GM19239 (cell line): Measurements from ENCODE around the gene LRRC3.

Experiments used
- DNase-seq: peaks from one replicate; pipeline ENCODE4 v3.0.0; 2011; ENCODE audit warnings: low spot score; ENCODE audit not compliant: insufficient read length
- FAIRE-seq: peaks from 2 replicates; lab custom pipeline; 2011; peaks lifted over from hg19 to GRCh38; lab: Jason Lieb, UNC

The LRRC3 gene

DNA sequence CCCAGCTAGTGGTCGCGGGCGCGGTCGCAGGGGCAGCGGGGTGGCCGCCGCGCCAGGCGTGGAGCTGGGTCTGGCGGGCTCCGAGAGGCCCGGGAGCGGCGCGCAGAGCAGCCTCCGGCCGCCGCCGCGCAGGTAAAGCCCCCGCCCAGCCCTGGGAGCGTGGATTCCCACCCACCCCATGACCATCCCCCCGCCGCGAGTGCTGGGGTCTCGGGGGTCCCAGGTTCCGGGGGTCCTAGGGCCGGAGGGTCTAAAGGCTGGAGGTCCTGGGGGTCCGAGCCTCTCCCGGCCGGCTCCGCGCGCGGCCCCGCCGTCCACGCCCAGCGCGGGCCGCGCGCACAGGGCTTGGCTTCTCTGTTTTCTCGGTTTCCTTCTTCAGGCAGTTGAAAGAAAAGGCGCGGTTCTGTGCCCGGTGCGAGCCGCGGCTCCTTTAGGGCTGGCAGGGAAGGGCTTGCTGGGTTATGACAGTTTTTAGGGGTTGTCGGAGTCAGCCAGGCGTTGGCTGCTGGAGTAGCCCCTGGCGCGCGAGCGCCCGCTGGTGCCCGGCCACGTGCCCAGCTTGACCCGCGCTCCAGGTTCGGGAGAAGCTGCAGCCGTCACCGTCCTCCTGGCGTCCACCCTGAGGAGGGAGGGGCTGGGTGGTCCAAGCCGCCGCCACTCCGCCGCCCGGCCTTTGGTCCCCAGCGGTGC lies 359 bp downstream of the LRRC3 start:
- DNase-seq (peak; percentile 75), FAIRE-seq (no peak)

DNA sequence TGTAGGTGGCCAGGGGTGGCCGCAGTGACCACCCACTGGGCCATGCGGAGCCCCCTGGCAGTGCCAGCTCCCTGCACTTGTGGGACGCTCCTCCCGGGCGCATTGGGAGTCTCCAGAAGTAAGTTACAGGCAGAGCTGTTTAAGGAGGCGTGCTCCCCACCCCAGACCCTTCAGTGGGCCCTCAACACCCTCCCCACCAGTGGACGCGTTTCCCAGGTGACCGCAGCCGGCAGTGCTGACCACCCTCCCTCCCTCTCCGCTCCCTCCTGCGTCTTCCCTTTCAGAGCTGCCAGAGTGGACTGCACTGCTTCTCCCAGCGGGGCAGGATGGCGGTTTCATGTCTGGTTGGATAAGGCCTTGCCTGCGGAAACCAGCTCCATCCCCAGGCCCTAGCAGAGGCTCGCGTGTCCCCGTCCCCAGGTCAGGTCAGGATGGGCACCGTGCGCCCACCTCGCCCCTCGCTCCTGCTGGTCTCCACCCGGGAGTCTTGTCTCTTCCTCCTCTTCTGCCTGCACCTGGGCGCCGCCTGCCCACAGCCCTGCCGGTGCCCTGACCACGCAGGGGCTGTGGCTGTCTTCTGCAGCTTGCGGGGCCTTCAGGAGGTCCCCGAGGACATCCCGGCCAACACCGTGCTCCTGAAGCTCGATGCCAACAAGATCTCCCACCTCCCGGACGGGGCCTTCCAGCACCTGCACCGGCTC lies 1.1 kb downstream of the LRRC3 start:
- DNase-seq (no peak), FAIRE-seq (no peak)

DNA sequence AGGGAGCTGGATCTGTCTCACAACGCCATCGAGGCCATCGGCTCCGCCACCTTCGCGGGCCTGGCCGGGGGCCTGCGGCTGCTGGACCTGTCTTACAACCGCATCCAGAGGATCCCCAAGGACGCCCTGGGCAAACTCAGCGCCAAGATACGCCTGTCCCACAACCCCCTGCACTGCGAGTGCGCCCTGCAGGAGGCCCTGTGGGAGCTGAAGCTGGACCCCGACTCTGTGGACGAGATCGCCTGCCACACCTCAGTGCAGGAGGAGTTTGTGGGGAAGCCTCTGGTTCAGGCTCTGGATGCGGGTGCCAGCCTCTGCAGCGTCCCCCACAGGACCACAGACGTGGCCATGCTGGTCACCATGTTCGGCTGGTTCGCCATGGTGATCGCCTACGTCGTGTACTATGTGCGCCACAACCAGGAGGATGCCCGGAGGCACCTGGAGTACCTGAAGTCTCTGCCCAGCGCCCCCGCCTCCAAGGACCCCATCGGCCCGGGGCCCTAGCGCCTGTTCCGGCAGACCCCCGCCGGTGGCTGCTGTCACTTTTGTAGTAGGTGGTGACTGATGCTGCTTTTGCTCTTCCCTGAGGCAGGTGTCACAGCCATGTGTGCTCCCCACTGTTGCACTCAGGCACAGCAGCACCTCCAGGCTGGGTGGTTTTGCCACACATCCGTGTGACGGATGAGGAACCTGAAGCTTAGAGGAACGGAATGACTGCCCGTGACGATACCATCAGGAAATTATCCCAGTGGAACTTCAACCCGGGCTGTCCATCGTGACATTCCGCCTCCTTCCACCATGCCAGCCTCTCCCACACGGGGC lies 1.8 kb downstream of the LRRC3 start:
- FAIRE-seq (no peak), DNase-seq (no peak)

DNA sequence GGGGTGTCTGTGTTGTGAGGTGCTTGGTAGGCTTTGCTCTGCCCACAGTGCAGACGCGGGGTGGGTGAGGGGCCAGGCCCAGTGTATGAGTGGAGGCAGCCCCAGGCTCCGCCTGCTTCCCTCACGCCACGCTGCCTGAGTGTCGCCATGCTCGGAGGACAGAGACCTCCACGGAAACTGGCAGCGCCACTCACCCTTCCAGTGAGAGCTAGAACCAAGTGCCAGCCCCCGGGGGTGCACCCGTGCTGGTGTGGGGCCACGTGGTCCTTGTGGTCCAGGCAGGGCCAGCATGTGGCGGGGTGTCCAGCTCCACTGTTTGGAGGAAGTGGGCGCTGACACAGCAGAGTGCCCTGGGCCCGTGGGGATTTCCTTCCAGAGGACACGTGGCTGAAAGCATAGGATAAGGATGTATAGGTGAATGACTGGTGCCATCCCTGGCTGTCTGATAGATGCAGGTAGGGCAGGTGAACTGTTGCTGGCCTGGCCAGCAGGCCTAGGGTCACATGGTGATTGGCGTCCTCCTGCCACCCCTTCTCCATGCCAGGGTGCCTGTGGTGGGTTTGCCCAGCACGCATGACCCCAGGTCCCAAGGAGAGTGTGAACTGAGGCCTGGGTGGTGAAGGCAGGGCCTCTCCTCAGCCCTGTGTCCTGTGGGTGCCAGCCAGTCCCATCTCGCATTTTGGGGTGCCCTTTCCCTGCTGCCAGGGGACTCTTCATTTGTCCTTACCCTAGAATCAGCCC lies 3.8 kb downstream of the LRRC3 start:
- FAIRE-seq (no peak), DNase-seq (no peak)

DNA sequence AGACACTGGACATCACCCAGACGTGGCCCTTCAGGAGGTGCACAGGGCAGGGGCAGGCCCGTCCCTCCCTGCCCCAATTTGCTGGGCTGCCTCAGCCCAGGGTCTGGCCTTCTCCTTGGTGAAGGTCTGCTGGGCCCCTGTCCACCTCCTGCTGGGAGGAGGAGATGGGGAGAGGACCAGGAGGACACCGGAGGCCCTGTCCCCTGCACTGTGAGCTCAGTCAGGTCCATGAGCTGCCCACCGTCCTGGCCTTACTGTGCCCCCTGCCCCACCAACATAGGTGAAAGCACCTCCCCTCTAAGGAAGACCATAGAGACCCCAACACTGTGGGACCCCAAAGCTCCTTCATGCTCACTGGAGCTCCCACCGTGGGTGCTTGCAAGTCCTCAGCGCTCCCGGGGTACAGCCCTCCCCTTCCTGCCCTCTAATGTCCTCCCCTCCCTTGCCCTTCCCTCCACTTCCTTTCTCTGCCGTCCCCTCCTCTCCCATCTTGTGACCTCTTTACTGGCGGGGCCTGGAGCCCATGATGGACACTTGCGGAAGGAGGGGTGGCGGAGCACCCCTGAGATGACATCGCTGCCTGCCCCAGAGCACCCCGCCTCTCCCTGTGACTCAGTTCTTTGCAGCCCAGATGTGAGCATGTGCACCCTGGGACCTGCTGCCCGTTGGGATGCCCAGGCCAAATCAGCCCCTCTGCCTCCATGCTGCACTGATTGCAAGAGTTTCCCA lies 4.6 kb downstream of the LRRC3 start:
- FAIRE-seq (no peak), DNase-seq (no peak)

DNA sequence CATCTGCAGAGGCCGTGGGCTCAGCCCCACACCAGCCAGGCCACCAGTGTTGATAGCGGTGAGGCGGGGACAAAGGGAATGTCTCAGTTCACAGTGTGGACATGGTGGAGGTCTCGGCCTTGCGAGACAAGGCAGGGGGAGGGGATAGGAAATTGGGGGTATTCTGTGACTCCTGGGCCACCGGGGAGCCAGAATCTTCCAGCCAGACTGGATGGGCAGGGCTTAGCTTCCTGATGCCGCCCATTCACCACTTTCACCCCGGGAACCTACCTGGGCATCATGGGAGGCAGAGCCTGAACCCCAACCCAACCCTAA lies 5.1 kb downstream of the LRRC3 start:
- DNase-seq (no peak), FAIRE-seq (no peak)

DNA sequence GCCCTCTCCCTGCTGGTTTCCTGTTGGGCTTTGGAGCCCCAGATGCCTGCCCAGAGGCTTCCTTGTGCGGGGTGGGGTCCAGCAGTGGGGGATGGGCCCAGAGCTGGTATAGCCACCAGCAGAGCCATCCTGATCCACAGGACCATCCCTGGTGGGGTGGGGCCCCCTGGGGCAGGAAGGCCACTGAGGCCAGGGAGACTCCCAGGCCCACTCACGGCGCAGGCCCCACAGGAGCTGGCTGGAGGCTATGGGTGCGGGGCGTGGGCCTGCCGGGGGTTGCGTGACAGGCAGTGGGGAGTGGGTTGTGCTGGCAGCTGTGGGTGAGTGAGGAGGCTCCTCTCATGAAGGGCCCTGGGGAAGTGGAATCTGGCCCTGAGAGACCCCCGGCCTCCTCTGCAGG lies 5.7 kb downstream of the LRRC3 start:
- FAIRE-seq = no peak

DNA sequence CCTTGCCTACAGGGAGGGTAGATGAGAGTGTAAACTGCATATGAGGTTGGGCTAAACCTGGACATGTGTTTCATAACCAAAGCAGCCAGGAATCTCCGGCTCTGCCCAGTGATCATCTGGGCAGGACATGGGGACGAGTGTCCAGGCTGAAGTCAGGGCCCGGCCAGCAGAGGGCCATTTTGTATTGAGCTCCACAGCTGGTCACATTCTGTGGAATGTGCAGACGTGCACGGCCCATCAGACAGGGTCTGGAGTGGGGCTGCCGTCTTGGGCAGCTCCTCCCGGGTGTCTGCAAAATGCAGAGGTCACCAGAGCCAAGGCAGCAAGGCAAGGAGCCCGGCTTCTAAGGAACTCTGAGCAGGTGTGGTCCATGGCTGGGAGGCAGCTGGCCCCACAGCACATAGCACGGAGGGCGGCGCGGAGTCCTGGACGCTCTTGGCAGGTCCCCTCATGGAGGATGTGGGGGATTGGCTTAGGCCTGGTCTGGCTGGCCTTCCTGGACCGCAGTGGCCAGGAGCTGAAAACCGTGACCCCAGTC lies 6.2 kb downstream of the LRRC3 start:
- FAIRE-seq (no peak), DNase-seq (no peak)

More for the DNA sequence above, 5.7 kb downstream of the LRRC3 start:
- no peak for DNase-seq

DNA sequence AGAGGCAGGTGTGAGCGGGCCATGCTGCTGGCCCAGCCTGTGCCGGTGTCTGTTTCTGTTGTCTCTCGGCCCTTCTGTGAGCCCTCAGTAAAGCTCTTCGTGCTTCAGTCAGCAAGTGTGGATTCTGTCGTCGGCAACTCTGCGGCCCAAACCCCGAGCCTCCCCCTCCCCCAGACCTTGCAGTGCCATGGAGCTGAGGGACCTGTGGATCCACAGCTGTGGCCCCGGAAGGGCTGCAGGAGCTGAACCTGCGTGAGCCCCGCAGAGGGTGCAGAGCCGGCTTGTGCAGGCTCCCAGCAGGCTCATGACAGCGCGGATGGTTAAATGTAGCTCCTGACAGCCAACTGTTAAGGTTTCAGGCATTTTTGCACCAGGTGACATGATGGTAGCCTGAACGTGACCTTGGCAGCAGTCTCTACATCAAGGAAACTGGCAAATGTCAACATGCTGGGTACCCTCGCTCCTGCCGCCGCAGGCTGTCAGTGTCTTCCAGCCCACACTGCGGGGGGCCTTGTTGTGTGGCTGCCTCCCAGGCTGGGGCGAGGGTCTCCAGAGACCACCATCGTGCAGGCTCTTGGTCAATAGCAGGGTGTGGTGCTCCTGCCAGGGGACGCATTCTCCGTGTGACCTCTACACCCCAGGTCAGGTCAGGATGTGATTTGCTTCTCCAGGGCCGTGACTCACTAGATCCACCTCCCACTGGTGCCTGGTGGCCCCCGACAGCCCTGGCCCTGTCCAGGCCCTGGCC lies 7.0 kb downstream of the LRRC3 start:
- DNase-seq (no peak), FAIRE-seq (no peak)

DNA sequence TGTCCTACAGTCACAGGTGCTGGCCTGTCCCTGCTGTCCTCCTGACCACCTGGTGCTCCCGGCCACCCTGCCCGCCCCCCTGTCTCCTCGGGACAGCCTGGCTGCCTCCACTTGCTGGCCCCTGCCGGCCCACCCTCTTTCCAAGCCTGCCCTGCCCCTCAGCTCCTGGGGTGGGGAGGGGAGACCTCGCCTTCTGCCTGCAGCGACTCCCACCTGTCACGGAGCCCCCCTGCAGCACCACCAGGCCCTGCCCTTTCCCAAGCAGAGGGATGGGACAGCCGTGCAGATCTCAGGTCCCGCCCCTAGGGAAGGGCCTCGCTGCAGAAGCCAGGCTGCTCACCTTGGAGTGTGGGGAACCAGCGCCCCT lies 7.5 kb downstream of the LRRC3 start:
- DNase-seq (no peak), FAIRE-seq (no peak)

DNA sequence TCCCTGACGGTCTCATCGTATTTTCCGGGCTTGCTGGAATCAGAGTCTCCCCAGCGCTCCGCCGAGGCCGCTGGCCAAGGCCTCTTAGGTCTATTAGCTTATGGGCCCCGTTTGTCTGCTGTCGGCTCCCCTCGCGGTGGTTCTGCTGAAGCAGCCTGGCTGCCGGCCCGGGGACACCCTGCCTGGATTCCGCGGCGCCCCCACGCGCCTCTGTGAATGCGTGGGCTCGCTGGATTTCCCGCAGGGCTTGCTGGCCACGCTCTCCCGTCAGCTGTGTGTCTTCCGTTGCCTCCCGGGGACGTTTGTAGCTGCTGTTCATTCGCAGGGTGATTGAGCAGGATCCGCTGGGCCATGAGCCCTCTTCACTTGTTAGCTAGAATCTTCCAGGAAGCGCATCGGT lies 8.4 kb downstream of the LRRC3 start:
- FAIRE-seq (no peak), DNase-seq (no peak)

DNA sequence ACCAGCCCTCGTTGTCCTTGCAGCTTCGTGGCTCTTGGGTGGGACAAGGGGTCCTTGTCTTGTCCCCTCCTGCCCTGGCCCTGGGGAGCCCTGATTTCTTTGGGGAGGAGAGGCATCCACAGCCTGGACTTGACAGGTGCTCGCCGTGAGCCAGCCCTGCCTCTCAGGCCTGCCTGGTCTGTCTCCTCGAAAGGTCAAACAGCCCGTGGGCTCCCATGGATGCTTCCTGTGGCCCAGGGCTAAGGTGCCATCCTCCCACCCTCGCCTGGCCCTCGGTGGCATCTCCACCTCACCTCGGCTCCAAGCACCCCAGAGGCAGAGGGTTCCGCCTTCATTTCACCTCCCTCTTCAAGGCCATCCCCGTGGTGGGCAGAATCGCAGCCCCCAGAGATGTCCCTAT lies 9.0 kb downstream of the LRRC3 start:
- no peak for DNase-seq
- no peak for FAIRE-seq

DNA sequence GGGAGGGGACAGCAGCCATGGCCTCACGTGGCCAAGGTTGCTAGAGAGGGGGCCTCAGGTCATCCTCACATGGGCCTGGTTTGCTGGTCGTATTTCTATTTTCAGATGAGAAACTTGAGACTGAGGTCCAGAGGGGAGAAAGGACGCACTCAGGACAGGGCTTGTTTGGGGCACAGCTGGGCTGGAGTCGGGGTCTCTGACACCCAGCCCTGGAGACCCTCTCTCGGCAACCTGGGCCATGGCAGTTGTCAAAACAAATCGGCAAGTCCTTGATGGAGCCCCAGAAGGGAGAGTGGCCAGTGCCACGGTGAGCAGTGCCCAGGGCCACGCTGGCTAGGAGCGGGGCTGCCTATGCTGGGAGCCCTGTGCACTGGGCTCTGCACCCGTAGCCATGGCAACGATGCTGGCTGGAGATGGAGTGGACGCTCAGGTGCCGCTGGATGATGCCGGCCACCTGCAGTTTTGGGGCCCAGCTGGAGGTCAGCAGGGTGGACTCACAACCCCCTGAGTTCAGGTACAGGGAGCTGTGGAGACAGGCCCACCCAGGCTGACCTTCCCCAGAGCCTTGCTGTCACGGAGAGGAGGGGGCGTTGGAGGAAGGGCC lies 11.1 kb downstream of the LRRC3 start:
- DNase-seq = no peak
- no peak for FAIRE-seq

DNA sequence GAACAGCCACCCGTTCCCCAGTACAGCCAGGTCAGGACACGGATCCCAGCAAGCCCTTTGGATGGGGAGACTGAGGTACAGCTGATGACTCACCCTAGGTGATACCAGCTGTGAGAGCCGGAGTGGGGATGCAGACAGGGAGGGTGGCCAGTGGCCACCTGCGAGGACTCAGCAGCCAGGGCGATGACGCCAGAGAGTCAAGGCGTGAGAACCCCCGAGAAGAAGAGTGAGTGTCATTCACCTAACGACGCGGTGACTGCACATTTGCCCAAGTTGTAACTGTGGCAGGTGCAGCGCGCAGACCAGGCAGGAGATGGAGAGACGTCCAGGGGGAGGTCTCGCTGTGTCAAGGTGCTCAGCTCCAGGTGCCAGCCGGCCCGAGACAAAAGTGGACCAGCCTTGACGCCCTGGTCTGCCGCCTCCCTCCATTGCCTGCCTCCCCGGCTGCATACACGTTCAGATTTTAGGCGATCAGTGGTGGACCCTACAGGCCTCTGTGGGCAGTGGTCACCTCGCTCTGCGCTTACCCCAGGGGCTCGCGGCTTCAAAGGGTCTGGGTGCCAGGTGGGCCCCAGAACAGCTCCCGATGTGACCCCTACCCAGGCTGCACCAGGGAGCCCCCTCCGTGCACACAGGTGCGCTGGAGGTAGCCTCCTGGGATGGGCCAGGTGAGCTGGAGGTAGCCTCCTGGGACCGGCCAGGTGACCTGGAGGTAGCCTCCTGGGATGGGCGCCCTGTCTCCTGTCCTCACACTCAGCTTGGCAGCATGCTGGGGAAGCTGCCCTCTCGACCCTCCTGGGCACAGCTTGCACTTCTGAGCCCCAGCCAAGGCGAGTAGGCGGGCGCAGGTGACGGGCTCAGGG lies 11.9 kb downstream of the LRRC3 start:
- no peak for FAIRE-seq

DNA sequence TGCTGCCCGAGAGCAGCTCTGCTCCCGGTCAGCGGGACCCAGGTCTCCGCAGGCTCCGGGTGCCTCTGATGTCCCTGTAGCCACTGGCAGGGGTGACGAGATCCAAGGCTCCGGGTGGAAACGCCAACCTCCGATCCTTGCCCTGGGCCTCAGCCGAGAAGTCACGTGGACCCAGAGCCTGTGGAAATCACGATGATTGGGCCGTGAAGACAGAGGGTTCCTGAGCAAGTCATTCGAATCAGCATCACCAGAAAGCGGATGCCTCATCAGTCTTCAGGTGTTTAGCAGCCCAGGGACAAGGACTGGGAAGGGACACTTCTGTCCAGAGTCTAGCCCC lies 12.5 kb downstream of the LRRC3 start:
- FAIRE-seq (no peak), DNase-seq (no peak)

More for the DNA sequence above, 11.9 kb downstream of the LRRC3 start:
- DNase-seq = no peak

DNA sequence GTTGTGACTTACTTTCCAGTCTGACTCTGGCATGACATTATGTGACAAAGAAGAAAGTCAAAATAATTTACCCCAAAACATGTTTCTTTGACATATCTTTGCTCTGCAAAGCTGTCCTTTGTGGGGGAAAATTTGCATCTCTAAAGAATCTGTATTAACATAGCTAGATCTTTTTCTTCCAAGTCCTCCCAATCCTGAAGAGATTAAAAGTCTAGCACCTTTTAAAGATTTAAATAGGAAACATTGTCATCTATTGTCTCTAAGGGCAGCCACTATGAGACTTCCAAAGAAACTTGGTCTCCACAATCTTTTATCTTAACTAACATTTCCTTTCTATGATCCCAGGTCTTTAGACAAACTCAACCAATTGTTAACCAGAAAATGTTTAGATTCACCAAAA lies 16.0 kb downstream of the LRRC3 start:
- DNase-seq (no peak), FAIRE-seq (no peak)

DNA sequence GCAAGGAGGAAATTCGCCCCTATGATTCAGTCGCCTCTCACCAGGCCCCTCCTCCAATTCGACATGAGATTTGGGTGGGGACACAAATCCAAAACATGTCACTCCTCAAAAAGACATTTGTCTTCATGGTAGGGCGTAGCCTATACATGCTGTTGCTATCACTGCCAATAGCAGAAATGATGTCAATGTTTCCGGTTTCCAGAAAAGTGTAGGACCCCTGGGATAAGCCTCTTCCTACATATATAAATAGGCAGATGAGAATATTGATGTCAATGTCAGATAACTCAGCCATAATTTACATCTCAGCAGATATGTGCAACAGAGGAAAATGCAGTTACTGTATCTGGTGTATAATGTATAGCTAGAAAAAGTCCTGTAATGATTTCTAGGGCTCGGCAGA lies 16.7 kb downstream of the LRRC3 start:
- FAIRE-seq (no peak), DNase-seq (no peak)
